Right lobe of liver (tissue), 4 donors: ENCODE results near the gene TTC28.

Source experiments
- CTCF ChIP-seq, 4 donors: fragments of 200-600 bp in 3 of 4; fragments of 450-650 bp in 1 of 4; IDR thresholded peaks; one replicate each; pipeline versions ENCODE4 v1.5.1 to v1.8.0; 2016 to 2022; ENCODE audit warnings: antibody characterized with exemption in 4 of 4, mild to moderate bottlenecking in 2 of 4
- POLR2A ChIP-seq: fragments of 450-650 bp; IDR thresholded peaks from one replicate; pipeline ENCODE4 v1.6.1; 2017; ENCODE audit warnings: antibody characterized with exemption, mild to moderate bottlenecking
- donor health status: DM: no; HTN: no; CAD: no.
- donor health status: DM: no; HTN: no; CAD: no.
- donor health status: DM: no; HTN: yes; CAD: no.

DNA sequence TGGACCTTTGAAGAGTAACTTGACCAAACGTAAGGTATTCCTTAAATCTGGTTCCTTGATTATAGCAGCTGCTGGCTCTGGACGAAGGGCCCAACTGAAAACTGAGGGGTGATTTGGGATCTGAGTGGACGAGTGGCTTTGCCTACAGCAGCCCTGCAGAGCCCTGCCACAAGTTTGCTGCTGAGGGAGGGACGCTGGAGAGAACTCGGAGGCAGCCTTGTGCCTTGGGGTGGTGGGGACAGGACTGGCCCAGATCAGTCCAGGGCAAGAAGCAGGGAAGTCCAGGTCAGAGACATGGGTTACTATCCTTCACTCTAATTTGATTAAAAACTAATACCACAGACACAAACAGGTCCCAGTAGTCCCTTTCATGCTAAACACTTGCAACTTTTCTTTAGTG, 671.0 kb downstream of the TTC28 start:
- TF ChIP-seq CTCF (IDR thresholded peaks at IDR 0.05), result no peak
- TF ChIP-seq POLR2A, result no peak
